HEK293 (cell line): Measurements from ENCODE around the gene GARIN5B.

ENCODE experiments used
- CTCF ChIA-PET: fragments of 350-600 bp; formaldehyde crosslinking; extraction: SDS; loops from one replicate; lab custom pipeline; 2021; ENCODE audit warnings: antibody characterized with exemption; lab: Yijun Ruan, JAX
- POLR2A ChIA-PET: fragments of 300-600 bp; formaldehyde crosslinking; extraction: SDS; loops from one replicate; lab custom pipeline; 2020; ENCODE audit warnings: antibody characterized with exemption, inconsistent platforms; lab: Yijun Ruan, JAX
- H3K27ac ChIP-seq: fragments of 200-500 bp; sonication (Bioruptor generic); 2 replicates; pipeline ENCODE4 v1.5.1; 2014; ENCODE audit warnings: low read depth, low read length, control low read depth, inconsistent platforms; ENCODE audit errors: extremely low read depth
- H3K36me3 ChIP-seq, 2 experiments: fragments of 200-500 bp in 1 of 2; sonication (Bioruptor generic) in 1 of 2; 1 replicate in 1 of 2; 2 replicates in 1 of 2; pipeline ENCODE4 v1.5.1; 2014 to 2017; ENCODE audit warnings: inconsistent platforms in 2 of 2, low read length in 2 of 2; ENCODE audit not compliant: control insufficient read depth in 2 of 2, insufficient read depth in 1 of 2
- H3K4me1 ChIP-seq: fragments of 200-500 bp; sonication (Bioruptor generic); 2 replicates; pipeline ENCODE4 v1.5.1; 2014; ENCODE audit warnings: mild to moderate bottlenecking, low read length, inconsistent platforms; ENCODE audit not compliant: control insufficient read depth, insufficient read depth
- H3K4me3 ChIP-seq: 2 replicates; pipeline ENCODE4 v1.5.1; 2011; ENCODE audit warnings: low read depth, mild to moderate bottlenecking, control low read depth, low read length, moderate library complexity
- H3K9me3 ChIP-seq: fragments of 200-500 bp; sonication (Bioruptor generic); 2 replicates; pipeline ENCODE4 v1.5.1; 2014; ENCODE audit warnings: low read depth, low read length, inconsistent platforms; ENCODE audit not compliant: control insufficient read depth, insufficient read depth
- ATF2 ChIP-seq: fragments of 450-650 bp; formaldehyde crosslinking; IDR thresholded peaks from 2 replicates; pipeline ENCODE4 v1.5.1; 2016; ENCODE audit warnings: missing biosample characterization, missing genetic modification characterization, low read depth
- BCL11B ChIP-seq: fragments of 450-650 bp; formaldehyde crosslinking; IDR thresholded peaks from 2 replicates; pipeline ENCODE4 v1.5.1; 2016; ENCODE audit warnings: low read depth, missing biosample characterization, missing genetic modification characterization
- HOXC10 ChIP-seq: sonication (generic); formaldehyde crosslinking; IDR thresholded peaks from 2 replicates; pipeline ENCODE4 v1.8.1; 2023; ENCODE audit warnings: mild to moderate bottlenecking, missing genetic modification reagents
- KLF8 ChIP-seq: fragments of 450-650 bp; formaldehyde crosslinking; IDR thresholded peaks from 2 replicates; pipeline ENCODE4 v1.5.1; 2016; ENCODE audit warnings: missing biosample characterization, missing genetic modification characterization
- WT1 ChIP-seq: fragments of 450-650 bp; formaldehyde crosslinking; IDR thresholded peaks from 2 replicates; pipeline ENCODE4 v1.5.1; 2016; ENCODE audit warnings: missing biosample characterization, missing genetic modification characterization
- ZBTB20 ChIP-seq: fragments of 450-650 bp; formaldehyde crosslinking; IDR thresholded peaks from 2 replicates; pipeline ENCODE4 v1.5.1; 2016; ENCODE audit warnings: missing biosample characterization, missing genetic modification characterization
- ZBTB49 ChIP-seq: fragments of 450-650 bp; formaldehyde crosslinking; IDR thresholded peaks from 2 replicates; pipeline ENCODE4 v1.5.1; 2016; ENCODE audit warnings: missing biosample characterization, missing genetic modification characterization, low read depth
- ZBTB6 ChIP-seq: fragments of 450-650 bp; formaldehyde crosslinking; IDR thresholded peaks from 2 replicates; pipeline ENCODE4 v1.5.1; 2017; ENCODE audit warnings: missing biosample characterization, missing genetic modification characterization
- ZNF223 ChIP-seq: fragments of 450-650 bp; formaldehyde crosslinking; IDR thresholded peaks from 2 replicates; pipeline ENCODE4 v1.5.1; 2016; ENCODE audit warnings: missing biosample characterization, missing genetic modification characterization
- ZNF239 ChIP-seq: fragments of 450-650 bp; formaldehyde crosslinking; IDR thresholded peaks from 2 replicates; pipeline ENCODE4 v1.5.1; 2016; ENCODE audit warnings: missing biosample characterization, missing genetic modification characterization
- ZNF24 ChIP-seq: fragments of 450-650 bp; formaldehyde crosslinking; IDR thresholded peaks from 2 replicates; pipeline ENCODE4 v1.5.1; 2016; ENCODE audit warnings: missing biosample characterization, missing genetic modification characterization
- ZNF311 ChIP-seq: fragments of 450-650 bp; formaldehyde crosslinking; IDR thresholded peaks from 2 replicates; pipeline ENCODE4 v1.5.1; 2017; ENCODE audit warnings: missing biosample characterization, missing genetic modification characterization, borderline replicate concordance
- ZNF324 ChIP-seq: fragments of 450-650 bp; formaldehyde crosslinking; IDR thresholded peaks from 2 replicates; pipeline ENCODE4 v1.5.1; 2016; ENCODE audit warnings: missing biosample characterization, missing genetic modification characterization
- ZNF366 ChIP-seq: fragments of 450-650 bp; formaldehyde crosslinking; conservative IDR thresholded peaks from 2 replicates; pipeline ENCODE4 v1.5.1; 2016; ENCODE audit warnings: missing biosample characterization, missing genetic modification characterization
- ZNF391 ChIP-seq: fragments of 450-650 bp; formaldehyde crosslinking; IDR thresholded peaks from 2 replicates; pipeline ENCODE4 v1.5.1; 2016; ENCODE audit warnings: low read depth, missing biosample characterization, missing genetic modification characterization, borderline replicate concordance
- ZNF398 ChIP-seq: fragments of 450-650 bp; formaldehyde crosslinking; IDR thresholded peaks from 2 replicates; pipeline ENCODE4 v1.5.1; 2017; ENCODE audit warnings: missing biosample characterization, missing genetic modification characterization
- ZNF416 ChIP-seq: fragments of 450-650 bp; formaldehyde crosslinking; IDR thresholded peaks from 2 replicates; pipeline ENCODE4 v1.5.1; 2016; ENCODE audit warnings: missing biosample characterization, missing genetic modification characterization
- ZNF423 ChIP-seq: fragments of 450-650 bp; formaldehyde crosslinking; IDR thresholded peaks from 2 replicates; pipeline ENCODE4 v1.5.1; 2016; ENCODE audit warnings: missing biosample characterization, missing genetic modification characterization
- ZNF561 ChIP-seq: fragments of 450-650 bp; IDR thresholded peaks from 2 replicates; pipeline ENCODE4 v1.5.1; 2018; ENCODE audit warnings: missing biosample characterization, missing genetic modification characterization, borderline replicate concordance
- ZNF600 ChIP-seq: fragments of 450-650 bp; formaldehyde crosslinking; IDR thresholded peaks from 2 replicates; pipeline ENCODE4 v1.5.1; 2016; ENCODE audit warnings: missing biosample characterization, missing genetic modification characterization
- ZNF785 ChIP-seq: fragments of 450-650 bp; formaldehyde crosslinking; IDR thresholded peaks from 2 replicates; pipeline ENCODE4 v1.5.1; 2016; ENCODE audit warnings: missing biosample characterization, missing genetic modification characterization
- ZNF830 ChIP-seq: fragments of 450-650 bp; IDR thresholded peaks from 2 replicates; pipeline ENCODE4 v1.5.0; 2018; ENCODE audit warnings: missing biosample characterization, missing genetic modification characterization, low read depth, mild to moderate bottlenecking, moderate library complexity
- ZXDB ChIP-seq: fragments of 450-650 bp; formaldehyde crosslinking; IDR thresholded peaks from 2 replicates; pipeline ENCODE4 v1.5.1; 2016; ENCODE audit warnings: missing biosample characterization, missing genetic modification characterization

The GARIN5B gene

GRCh38 chr19:55372316-55373081, 9.4 kb upstream of the GARIN5B start (continued):
- no peak for TF ChIP-seq ZBTB49 (tag by site-specific recombination)

GRCh38 chr19:55370305-55370988, 7.4 kb upstream of the GARIN5B start, which contains the start of gene IL11:
IL11 (minus strand) TSS chr19:55370463; CDS start chr19:55370310, 153 bp downstream.
- H3K4me3 ChIP-seq = peak within 1 kb of the TSS; percentile 48
- no peaks in the 10 kb centered on the region for H3K36me3 ChIP-seq
- CTCF ChIA-PET = no interaction called here
- H3K27ac ChIP-seq = no peak within 1 kb of the TSS
- no peaks in the 10 kb centered on the region for H3K9me3 ChIP-seq
- H3K4me1 ChIP-seq = peaks cover 5% of the 10 kb centered on the region; the same call in 1 of the 2 replicates
- POLR2A ChIA-PET = interaction anchor here (1.1 to 2.8 kb wide), 6 partner anchors 12 to 36 kb away, joined by 3 to 20 read pairs (median 6); partner anchors contain the start of gene KMT5C
- TF ChIP-seq ZNF391 (tag by site-specific recombination) = no peak
- TF ChIP-seq ZNF324 (tag by site-specific recombination) = no peak
- TF ChIP-seq ZNF423 = no peak
- no peak for TF ChIP-seq ZNF24 (tag by site-specific recombination)
- no peak for TF ChIP-seq ZNF416 (tag by site-specific recombination)
- TF ChIP-seq ZNF561 (tag by site-specific recombination) = no peak
- TF ChIP-seq ZBTB20 (tag by site-specific recombination) = no peak
- no peak for TF ChIP-seq ZNF223 (tag by site-specific recombination)
- no peak for TF ChIP-seq WT1
- no peak for TF ChIP-seq ZNF398 (tag by site-specific recombination)
- TF ChIP-seq HOXC10 = no peak
- peak; percentile 85 for TF ChIP-seq ZNF366
- no peak for TF ChIP-seq ZNF830 (tag by site-specific recombination)
- peak; percentile 34; the same call in 1 of the 2 replicates for TF ChIP-seq ZBTB6 (tag by site-specific recombination)
- TF ChIP-seq ZNF785 (tag by site-specific recombination) = no peak
- no peak for TF ChIP-seq ZNF600 (tag by site-specific recombination)
- no peak for TF ChIP-seq BCL11B (tag by site-specific recombination)
- no peak for TF ChIP-seq ZNF239
- peak; percentile 27; the same call in 1 of the 2 replicates for TF ChIP-seq KLF8
- TF ChIP-seq ATF2 = no peak
- TF ChIP-seq ZXDB (tag by site-specific recombination) = no peak; the same call in 1 of the 2 replicates
- TF ChIP-seq ZNF311 (tag by site-specific recombination) = no peak
